Osteocyte (in vitro differentiated cells): ENCODE measurements around the gene FZR1. TPM values are rescaled to one million over a fixed set of nuclear protein-coding genes. Genes with fewer than 3 reads are reported as not detected.

Source experiments
- DNase-seq: peaks from one replicate; pipeline ENCODE4 v3.0.0; 2021; ENCODE audit warnings: mixed read lengths; ENCODE audit not compliant: unreplicated experiment; ENCODE audit errors: extremely low spot score
- H3K27ac Mint-ChIP-seq: one replicate; pipeline ENCODE4 v1.8.0; 2021; ENCODE audit warnings: mild to moderate bottlenecking, mixed read lengths; ENCODE audit not compliant: unreplicated experiment
- H3K27me3 Mint-ChIP-seq: one replicate; pipeline ENCODE4 v1.8.0; 2021; ENCODE audit warnings: mixed read lengths; ENCODE audit not compliant: unreplicated experiment
- H3K36me3 Mint-ChIP-seq: one replicate; pipeline ENCODE4 v1.8.0; 2021; ENCODE audit warnings: mixed read lengths; ENCODE audit not compliant: unreplicated experiment
- H3K4me1 Mint-ChIP-seq: one replicate; pipeline ENCODE4 v1.8.0; 2021; ENCODE audit warnings: mixed read lengths; ENCODE audit not compliant: unreplicated experiment
- H3K4me3 Mint-ChIP-seq: one replicate; pipeline ENCODE4 v1.8.0; 2021; ENCODE audit warnings: mild to moderate bottlenecking, moderate library complexity, mixed read lengths; ENCODE audit not compliant: unreplicated experiment
- H3K9me3 Mint-ChIP-seq: one replicate; pipeline ENCODE4 v1.8.0; 2021; ENCODE audit warnings: mixed read lengths; ENCODE audit not compliant: unreplicated experiment
- CTCF ChIP-seq: fragments of 200-600 bp; sonication (generic); IDR thresholded peaks from 2 replicates; pipeline ENCODE4 v1.5.0; 2021; ENCODE audit warnings: antibody characterized with exemption, mild to moderate bottlenecking, moderate library complexity
- total RNA-seq: library from RNA; stranded (reverse); gene quantifications from 2 replicates; pipeline ENCODE4 v1.2.1, GENCODE V29; 2021

FZR1 gene
- total RNA-seq, 1 donor from 2014 or later, result 45.3 TPM

GRCh38 chr19:3508771-3509535, 2.8 kb downstream of the FZR1 start:
- TF ChIP-seq CTCF, result no peak
- H3K9me3 Mint-ChIP-seq, result no peaks in the 10 kb centered on the region
- peaks cover 42% of the 10 kb centered on the region for H3K4me1 Mint-ChIP-seq
- peaks cover 10% of the 10 kb centered on the region for H3K36me3 Mint-ChIP-seq
- no peaks in the 10 kb centered on the region for H3K27me3 Mint-ChIP-seq
- H3K27ac Mint-ChIP-seq, result peak overlapping the region; percentile 56
- no peak for DNase-seq
- H3K4me3 Mint-ChIP-seq, result peak overlapping the region; percentile 47

DNA sequence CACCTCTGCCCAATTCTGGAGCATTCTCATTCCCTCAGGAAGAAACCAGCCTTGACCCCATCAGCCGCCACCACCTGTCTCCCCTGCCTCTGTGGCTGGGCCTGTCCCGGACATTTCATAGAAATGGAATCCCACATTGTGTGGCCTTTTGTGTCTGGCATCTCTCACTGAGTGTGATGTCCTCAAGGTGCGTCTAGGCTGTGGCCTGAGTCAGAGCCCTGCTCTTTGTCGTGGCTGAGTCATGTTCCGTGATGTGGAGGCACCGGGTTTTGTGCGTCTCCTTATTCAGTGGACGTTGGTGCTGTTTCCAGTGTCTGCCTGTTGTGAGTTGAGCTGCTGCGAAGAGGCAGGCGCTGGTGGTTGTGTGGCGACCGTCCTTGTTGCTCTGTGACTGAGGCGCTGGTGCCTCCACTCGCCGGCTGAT, 3.5 kb downstream of the FZR1 start:
- Mint-ChIP-seq H3K27me3 (no peaks in the 10 kb centered on the region), H3K9me3 (no peaks in the 10 kb centered on the region), H3K27ac (no peak overlapping the region), H3K36me3 (peaks cover 10% of the 10 kb centered on the region), H3K4me3 (peak overlapping the region; percentile 47), H3K4me1 (peaks cover 49% of the 10 kb centered on the region)
- no peak for TF ChIP-seq CTCF
- no peak for DNase-seq

DNA sequence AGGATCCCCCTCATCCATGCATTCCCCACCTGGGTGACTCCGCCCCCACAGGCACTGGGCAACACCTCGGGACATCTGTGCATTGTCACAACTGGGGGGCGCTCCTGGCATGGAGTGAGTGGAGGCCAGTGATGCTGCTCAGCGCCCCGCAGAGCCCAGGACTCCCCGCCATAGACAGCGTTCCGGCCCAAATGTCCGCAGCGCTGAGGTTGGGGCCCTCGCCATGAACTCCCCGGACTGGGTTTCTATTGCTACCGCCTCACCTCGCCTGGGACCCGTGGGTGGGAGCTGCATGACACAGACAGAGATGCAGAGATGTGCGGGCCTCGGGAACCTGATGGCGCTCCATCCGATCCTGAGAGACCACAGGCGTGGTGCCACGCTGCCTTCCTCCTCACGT, 4.6 kb downstream of the FZR1 start:
- Mint-ChIP-seq H3K4me3 (no peak overlapping the region), H3K9me3 (no peaks in the 10 kb centered on the region), H3K36me3 (peaks cover 10% of the 10 kb centered on the region), H3K27ac (no peak overlapping the region), H3K4me1 (peaks cover 51% of the 10 kb centered on the region), H3K27me3 (no peaks in the 10 kb centered on the region)
- no peak for TF ChIP-seq CTCF
- DNase-seq, result no peak

DNA sequence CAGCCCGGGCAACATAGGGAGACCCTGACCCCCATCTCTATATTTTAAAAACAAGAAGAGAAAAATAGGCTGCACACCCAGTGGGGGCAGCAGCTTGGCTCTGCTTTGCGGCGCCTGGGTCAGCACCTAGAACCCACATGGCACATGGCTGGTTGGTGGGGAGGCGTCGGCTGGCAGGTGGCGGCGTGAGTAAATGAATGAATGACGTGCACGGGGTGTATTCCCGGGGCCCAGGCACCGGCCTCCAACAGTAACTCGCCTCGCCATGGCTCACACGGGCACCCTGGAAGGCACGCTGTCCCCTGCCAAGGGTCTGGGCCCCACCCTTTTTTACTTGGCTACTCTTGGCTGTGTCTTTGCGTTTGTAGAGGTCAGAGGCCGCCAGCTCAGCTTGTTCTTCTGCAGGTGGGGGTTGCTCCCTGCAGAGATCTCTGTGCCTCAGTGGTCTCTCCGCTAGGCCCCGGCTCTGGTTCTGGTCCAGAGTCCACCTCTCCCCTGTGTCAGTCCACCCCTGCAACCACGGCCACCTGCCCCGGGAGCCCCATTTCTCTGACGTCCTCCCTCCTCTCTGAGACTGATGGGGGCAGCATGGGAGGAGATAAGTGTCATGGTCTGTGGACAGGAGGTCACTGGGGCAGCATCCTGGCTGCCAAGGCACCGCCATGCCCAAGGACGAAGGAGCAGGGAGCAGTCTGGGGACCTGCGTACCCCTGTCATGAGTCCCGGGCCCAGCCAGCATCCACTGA, 5.6 kb downstream of the FZR1 start:
- Mint-ChIP-seq H3K27ac (no peak overlapping the region), H3K4me3 (no peak overlapping the region), H3K4me1 (peaks cover 51% of the 10 kb centered on the region), H3K9me3 (no peaks in the 10 kb centered on the region), H3K27me3 (no peaks in the 10 kb centered on the region), H3K36me3 (peaks cover 10% of the 10 kb centered on the region)
- TF ChIP-seq CTCF, result no peak
- no peak for DNase-seq

GRCh38 chr19:3512562-3513228, 6.6 kb downstream of the FZR1 start:
- H3K27me3 Mint-ChIP-seq, result no peaks in the 10 kb centered on the region
- DNase-seq, result no peak
- no peaks in the 10 kb centered on the region for H3K9me3 Mint-ChIP-seq
- peaks cover 10% of the 10 kb centered on the region for H3K36me3 Mint-ChIP-seq
- H3K27ac Mint-ChIP-seq, result no peak overlapping the region
- peaks cover 46% of the 10 kb centered on the region for H3K4me1 Mint-ChIP-seq
- no peak for TF ChIP-seq CTCF
- no peak overlapping the region for H3K4me3 Mint-ChIP-seq
